SK-N-SH (cell line): ENCODE measurements around the gene GUCD1.

ENCODE experiments used
- CTCF ChIP-seq: fragments of 200-600 bp; sonication (generic); IDR thresholded peaks from 2 replicates; pipeline ENCODE4 v1.6.1; 2017; ENCODE audit warnings: antibody characterized with exemption, mild to moderate bottlenecking, moderate library complexity
- JUND ChIP-seq: IDR thresholded peaks from 2 replicates; pipeline ENCODE4 v1.4.0; 2012
- TF ChIP-seq, protein P1 (sequence below): fragments of 150-350 bp; IDR thresholded peaks from 2 replicates; pipeline ENCODE4 v1.6.1; 2017; ENCODE audit warnings: antibody characterized with exemption, low read length, low read depth, borderline replicate concordance

DNA sequence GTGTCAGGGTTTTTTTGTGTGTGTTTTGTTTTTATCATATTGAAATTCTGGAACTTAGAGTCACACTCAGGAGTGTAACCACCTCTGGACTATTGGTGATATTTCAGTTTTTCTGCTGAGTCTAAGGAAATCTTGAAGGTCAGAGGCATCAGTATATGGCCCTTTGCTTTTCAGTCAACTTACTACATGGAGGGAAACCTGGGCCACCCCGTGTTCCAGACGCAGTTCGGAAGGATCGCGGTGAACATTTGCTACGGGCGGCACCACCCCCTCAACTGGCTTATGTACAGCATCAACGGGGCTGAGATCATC lies 40.0 kb downstream of the GUCD1 start:
- no peak for TF ChIP-seq CTCF
- no peak for TF ChIP-seq JUND
- TF ChIP-seq, protein P1, sequence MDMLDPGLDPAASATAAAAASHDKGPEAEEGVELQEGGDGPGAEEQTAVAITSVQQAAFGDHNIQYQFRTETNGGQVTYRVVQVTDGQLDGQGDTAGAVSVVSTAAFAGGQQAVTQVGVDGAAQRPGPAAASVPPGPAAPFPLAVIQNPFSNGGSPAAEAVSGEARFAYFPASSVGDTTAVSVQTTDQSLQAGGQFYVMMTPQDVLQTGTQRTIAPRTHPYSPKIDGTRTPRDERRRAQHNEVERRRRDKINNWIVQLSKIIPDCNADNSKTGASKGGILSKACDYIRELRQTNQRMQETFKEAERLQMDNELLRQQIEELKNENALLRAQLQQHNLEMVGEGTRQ = no peak
